Activated effector memory CD4-positive, alpha-beta T cell treated with anti-CD3 and anti-CD28 coated beads, Interleukin-2, amount 50 U/mL, for 16 hours (primary cell): ENCODE measurements around the gene GLB1L.
A peak's percentile ranks its signal among the peaks of the same experiment; 100 is the strongest.

Experiments
- DNase-seq: peaks from one replicate; pipeline ENCODE4 v3.0.0-alpha.2; 2020

GLB1L gene

DNA sequence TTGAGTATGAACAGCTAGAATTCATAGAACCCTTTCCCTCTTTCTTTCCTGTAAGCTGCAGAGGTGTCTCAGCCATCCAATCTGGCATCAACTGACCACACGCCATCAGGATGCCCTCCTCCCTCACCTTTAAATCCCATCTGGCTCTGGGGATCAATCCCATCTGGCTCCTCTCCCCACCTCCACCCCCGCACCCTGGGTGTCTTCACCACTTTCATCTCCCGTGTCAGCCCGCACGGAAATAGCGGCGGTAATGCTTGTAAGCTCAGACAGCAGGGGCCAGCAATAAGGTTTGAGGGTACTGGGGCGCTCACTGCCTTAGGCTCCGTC lies 7.3 kb upstream of the GLB1L start:
- peak; percentile 79 for DNase-seq

DNA sequence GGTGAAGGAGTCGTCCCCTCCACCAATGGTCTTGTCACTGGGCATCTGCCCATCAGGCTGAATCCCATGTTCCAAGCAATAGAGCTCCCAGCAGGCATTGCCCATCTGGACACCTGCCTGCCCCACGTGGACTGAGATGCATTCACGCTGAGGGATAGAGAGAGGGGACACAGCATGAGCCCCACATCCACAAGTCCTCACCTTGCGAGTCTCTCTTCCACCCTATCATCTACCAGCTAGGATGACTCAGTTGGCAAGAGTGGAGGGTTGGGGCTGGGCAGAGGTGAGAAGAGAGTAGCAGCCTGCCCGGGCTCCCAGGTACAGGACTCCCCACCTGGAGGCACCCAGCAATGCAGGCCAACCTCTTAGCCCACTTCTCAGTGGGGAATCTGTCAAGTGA lies 6.8 kb upstream of the GLB1L start:
- DNase-seq = peak; percentile 79

DNA sequence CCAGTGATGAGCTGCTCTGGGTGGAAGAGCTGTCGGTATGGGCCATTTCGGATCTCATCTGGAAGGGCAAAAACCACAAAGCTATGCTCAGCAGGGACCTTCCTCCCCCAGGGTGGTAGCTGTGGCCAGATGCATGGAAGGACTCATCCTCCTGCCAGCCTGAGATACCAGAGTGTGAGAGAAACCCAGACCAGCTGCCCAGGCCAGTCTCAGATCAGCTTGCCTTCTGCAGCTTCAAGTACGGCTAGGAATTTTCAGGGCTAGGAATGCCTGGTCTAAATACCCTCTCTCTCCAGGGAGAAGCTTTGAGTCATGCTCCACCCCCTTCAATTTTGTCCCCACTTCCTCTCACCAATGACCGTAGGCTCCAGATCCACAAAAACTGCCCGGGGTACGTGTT lies 6.4 kb upstream of the GLB1L start:
- no peak for DNase-seq

DNA sequence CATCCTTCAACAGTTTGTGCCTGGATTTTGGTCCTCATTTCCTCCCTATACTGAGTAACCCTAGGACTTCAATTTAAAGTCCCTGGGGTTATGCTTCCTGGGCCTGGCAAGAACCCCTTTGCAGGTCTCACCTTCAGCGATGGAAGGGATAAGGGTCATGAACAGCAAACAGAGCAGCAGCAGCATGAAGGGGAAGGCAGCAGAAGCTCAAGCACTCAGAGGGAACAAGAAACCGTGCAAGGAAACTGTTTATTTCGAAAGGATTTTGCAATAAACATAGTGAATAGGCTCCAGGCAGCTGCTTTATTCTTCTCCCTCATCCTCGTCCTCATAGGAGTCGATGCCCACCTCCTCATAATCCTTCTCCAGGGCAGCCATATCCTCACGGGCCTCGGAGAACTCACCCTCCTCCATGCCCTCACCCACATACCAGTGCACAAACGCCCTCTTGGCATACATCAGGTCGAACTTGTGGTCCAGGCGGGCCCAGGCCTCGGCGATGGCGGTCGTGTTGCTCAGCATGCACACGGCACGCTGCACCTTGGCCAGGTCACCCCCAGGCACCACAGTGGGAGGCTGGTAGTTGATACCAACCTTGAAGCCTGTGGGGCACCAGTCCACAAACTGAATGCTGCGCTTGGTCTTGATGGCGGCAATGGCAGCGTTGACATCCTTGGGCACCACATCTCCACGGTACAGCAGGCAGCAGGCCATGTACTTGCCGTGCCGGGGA lies 5.0 kb upstream of the GLB1L start:
- DNase-seq = no peak

DNA sequence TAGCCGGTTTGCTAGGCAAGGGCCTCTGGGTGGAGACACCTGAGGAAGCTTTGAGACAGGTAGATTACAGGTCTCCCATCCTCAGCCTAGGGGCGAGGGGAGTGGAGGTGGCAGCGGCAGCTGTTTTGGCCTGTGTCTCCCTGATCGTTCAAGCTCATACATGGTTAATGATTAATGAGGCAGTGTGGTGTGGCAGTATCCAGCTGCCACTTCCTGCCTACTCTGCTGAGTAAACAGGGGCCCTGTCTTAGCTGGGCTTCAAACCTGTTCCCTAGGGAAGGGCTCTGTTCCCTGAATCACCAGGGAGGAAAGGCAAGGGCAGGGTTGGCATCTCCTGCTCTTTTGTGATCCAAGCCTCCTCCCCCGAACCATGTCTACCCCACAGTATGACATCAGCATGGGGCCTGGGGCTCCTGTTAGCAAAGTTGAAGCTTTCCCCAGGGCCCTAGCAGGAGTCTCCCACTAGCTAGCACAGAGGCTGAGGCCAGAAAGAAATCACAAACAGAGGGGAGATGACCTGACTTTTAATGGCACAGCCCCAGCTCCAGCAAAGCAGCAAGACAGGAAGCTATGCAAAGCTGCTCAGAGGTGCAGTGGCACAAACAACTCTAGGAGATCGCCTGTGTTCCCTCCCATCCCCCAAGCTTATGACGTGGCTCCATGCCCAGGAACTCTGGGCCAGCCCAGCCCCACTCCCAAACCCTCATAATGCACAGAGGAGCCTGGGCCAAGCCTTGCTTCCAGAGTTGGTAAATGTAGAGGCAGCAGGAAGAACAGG lies 4.1 kb upstream of the GLB1L start:
- DNase-seq = peak; percentile 79

DNA sequence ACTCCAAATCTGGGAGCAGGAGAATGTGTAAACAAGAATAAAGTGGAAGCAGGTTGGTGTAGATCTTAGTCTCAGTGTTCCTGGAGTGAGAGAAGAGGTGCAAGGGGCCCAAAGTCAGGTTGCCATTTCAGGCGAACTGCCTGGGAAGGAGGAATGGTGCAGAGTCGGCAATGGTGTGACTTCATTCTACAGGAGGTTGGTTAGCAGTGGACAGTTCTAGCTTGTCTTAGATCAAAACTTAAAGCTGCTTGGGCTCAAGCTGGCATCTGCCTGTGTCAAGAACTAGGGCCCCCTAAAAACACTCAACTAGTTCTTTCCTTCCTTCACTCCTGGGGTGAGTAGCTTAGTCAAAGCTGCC lies 3.6 kb upstream of the GLB1L start:
- DNase-seq = no peak

DNA sequence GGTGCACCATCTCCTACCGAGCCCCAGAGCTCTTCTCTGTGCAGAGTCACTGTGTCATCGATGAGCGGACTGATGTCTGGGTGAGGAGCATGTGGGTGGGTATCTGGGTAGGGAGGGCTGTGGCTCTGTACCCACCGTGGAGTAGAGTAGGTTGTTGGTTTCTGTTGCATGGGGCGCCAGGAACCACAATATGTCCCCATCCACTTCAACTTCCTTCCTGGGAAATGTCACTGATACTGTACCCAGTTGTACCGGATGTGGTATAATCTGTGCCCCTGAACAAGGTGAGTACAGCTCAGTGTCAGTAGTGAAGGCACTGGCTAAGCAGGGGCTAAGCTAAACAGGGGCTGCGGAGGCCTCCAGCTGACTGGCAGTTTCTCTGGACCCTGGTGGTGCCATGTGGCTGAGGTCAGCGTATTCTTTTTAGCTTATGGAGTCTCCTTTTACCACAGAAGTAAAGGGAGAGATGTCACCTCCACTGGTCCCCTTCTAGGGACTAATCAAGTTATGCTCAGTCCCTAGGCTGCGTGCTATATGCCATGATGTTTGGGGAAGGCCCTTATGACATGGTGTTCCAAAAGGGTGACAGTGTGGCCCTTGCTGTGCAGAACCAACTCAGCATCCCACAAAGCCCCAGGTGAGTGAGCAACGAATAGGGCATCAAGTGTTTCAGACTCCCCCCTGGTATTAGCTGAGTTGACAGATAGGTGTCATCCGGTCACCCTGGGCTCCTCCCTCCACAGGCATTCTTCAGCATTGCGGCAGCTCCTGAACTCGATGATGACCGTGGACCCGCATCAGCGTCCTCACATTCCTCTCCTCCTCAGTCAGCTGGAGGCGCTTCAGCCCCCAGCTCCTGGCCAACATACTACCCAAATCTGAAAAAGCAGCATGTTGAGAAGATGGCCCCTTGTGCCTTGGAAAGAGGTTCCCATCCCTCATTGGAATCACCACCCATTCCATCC lies 2.7 kb upstream of the GLB1L start:
- peak; percentile 86 for DNase-seq

DNA sequence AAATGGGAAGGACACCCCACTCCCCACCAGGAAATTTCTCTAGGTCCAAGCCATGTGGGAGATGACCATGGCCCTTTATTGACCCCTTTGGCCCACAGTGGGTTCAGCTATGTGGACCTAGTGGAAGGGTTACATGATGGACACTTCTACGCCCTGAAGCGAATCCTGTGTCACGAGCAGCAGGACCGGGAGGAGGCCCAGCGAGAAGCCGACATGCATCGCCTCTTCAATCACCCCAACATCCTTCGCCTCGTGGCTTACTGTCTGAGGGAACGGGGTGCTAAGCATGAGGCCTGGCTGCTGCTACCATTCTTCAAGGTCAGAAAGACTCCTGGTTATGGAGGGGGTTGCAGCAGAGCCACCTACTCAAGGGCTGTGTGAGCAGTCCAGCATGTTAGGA lies 1.3 kb upstream of the GLB1L start:
- no peak for DNase-seq

DNA sequence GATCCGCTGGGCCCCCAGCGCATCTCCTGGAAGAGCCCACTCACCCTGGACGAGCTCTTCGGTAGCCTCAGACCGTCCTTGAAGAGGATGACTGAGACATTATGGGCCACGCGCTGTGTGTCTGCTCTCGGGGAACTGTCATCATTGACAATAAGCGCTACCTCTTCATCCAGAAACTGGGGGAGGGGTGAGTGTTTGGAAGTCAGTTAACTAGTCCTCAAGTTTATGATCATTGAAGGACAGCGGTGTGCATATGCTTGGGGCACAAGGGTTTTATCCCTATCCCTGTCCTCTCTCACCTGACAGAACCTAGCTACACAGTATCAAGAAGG lies 621 bp upstream of the GLB1L start:
- no peak for DNase-seq

DNA sequence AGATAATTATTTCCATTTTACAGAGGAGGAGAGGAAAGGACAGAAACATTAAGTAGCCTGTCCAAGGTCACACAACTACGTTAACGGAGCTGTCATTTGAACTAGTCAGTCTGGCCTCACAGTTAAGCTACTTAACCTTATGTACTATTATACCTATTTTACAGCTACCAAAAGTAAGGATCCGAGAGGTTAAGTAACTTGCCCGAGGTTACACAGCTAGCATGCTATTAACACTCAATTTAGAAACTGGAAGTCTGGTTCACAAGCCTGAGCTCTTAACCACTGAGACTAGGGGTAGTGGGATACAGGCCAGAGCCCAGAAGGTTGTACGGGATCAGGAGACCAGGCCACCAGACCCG lies 476 bp downstream of the GLB1L start:
- DNase-seq = no peak

DNA sequence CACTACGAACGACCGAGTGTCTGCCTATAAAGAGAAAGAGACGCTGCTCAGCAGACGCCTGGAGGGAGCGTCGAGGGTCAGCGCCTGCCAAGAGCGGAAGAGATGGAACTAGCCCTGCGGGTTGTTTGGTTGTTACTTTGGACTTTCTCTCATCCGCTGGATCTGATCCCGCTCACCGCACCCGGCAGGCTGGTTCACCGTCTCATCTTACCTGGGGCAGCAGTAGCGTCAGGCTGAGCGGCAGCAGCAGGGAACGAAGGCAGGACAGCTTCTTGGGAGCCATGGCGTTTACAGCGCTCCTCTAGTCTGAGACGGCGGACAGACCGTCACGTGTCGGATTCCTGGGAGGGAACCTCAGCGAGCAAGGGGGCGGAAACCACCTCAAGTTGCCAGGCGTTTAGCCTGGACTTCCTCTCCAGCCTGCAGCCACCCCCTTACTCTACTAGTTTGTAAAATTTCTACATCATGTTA lies 1.9 kb downstream of the GLB1L start:
- DNase-seq = no peak

DNA sequence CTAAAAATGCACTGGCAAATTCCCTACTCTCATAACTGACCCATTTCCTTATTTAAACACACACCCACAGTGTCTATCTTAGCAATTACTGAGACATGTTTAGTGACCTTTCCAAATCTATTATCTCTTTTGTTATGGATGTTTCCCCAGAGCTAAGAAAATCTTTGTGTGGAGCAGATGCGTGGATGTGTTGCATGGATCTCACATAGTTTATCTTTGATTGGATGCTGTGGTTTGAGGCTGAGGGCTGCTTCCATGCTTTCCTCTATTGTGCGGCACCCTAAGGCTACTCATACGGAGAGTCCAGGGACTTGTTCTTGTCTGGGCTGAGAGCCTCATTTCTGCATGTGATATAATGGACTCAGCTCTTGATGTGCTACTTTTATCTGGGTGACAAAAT lies 10.9 kb downstream of the GLB1L start:
- no peak for DNase-seq

DNA sequence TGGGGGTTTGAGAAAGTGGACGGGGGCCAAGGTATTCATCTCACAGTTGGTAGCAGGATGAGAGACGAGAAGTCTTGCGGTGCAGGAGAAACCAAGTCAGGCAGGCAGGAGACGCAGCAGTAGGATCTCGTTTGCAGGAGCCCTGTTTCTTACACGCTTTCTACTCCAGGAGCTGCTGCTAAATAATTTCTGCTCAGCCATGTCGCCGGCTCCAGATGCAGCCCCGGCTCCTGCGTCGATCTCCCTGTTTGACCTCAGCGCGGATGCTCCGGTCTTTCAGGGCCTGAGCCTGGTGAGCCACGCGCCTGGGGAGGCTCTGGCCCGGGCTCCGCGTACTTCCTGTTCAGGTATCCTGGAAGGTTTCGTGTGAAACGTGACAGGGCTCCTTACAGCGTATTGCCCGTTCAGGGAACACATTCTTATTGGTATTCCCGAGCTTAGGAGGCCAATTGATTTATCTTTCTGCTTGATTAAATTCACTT lies 15.1 kb downstream of the GLB1L start:
- DNase-seq = peak; percentile 82

DNA sequence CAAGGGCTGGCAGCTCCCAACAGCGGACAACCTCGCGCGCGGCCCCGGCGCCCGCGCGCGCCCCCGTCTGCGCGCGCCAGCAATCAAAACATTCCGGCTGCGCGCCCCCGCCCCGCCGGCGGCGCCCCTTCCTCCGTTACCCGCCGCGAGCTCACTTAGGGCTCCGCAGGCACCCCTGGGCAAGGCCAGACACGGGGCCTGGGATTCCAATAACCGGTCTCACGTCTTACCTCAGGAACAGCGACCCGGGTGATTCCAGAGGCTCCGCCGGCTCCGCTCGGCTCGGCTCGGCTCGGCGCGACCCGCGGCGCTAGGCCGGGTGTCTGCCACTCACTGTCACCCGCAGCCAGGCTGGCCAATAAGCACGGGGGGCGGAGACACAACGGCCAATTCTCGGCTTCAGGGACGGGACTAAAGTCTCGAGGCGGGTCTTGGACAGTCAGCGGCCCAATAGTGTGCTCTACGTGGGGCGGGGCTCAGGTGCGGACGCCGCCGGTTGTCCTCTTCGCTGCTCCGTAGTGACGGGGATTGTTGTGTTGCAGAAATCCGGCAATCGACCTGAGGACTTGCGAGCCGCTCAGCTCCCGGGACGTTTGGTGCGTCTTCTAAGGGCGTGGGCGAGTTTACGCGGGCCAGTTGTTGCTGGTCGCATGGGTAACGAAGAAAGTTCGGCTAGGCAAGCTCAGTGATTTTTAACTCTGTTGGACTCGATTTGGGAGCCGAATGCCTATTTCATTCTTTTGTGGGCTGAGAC lies 15.8 kb downstream of the GLB1L start, which contains the start of the genes ANKZF1 and ATG9A:
ANKZF1 (plus strand) TSS at position 502 of the 754 bp plus-strand sequence. CDS start 452 bp downstream, outside the sequence.
ATG9A (minus strand) TSS at position 332 of the 754 bp plus-strand sequence. CDS start 1,612 bp downstream, outside the sequence.
- DNase-seq = peak; percentile 100

DNA sequence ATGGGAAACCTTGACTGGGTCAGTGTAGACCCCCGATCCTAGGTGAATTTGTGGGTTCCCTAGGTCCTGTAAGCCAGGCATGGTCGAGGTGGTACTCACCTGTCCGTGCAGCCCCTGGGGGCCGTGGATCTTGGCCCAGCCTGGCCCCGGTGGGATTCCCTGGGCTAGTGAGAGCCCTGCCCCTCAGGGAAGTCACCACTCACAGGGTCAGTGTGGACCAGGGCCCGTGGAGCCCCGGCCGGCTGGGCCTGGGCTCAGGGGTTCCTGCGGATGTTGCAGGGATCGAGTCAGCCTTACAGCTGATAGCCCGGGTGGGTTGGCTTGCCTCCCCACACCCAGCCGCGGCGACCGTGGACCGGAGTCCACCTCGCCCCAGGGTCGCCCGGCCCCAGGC lies 16.3 kb downstream of the GLB1L start:
- DNase-seq = no peak

DNA sequence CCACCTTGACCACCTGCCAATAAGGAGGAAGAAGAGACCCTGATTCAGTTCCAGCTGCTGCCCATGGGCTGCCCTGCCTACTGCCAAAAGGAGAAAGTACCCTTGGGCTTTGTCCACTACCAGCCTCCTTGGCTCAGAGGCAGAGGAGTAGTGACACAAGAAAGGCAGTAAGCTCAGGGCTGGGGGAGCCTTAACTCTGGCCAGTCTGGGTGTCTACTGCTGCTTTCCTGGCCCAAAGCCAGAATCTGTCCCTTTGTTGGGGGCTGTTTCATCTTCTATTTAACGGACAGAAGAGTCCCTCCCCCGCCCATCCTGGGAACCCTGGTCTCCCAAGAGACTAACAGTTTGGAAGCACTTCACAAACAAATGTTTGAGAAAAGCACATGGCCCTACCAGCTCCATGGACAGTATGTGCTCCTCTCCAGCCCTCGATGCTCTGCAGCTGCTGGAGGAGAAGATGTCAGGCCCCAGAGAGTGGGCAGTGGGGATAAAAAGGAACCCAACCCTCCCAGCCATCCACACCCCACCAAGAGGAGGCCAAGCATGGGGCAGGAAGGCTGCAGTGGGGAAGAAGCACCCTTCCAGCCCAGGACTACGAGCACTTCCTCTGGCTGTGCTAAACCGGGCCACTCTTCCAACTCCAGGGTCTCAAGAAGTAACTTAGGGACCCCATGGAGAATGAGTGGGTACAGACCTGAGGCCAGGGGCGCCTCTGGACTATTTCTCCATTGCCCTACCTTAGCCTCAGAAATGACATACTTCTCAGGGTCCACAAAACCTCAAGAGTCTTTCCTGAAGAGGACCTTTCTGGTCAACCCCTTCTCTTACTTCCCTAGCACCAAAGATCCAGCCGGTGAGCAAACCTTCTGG lies 17.0 kb downstream of the GLB1L start:
- no peak for DNase-seq

DNA sequence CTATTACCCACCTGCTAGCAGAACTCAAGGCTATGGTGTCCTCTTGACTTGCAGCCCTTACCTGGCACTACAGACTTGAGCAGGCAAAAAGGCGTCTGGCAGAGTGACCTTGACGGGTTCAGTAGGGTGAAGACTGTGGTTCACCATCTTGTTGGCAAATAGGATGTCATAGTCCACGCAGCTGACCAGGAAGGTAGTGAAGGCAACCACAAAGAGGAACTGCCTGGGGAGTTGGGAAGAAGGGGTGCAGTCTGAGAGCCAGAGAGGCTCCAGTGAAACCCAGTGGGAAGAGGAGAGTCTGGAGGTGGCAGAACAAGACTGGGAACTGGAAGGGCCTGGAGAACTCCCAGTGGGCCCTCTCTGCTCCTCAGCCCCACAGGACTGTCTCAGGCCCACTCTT lies 19.9 kb downstream of the GLB1L start:
- DNase-seq = no peak

DNA sequence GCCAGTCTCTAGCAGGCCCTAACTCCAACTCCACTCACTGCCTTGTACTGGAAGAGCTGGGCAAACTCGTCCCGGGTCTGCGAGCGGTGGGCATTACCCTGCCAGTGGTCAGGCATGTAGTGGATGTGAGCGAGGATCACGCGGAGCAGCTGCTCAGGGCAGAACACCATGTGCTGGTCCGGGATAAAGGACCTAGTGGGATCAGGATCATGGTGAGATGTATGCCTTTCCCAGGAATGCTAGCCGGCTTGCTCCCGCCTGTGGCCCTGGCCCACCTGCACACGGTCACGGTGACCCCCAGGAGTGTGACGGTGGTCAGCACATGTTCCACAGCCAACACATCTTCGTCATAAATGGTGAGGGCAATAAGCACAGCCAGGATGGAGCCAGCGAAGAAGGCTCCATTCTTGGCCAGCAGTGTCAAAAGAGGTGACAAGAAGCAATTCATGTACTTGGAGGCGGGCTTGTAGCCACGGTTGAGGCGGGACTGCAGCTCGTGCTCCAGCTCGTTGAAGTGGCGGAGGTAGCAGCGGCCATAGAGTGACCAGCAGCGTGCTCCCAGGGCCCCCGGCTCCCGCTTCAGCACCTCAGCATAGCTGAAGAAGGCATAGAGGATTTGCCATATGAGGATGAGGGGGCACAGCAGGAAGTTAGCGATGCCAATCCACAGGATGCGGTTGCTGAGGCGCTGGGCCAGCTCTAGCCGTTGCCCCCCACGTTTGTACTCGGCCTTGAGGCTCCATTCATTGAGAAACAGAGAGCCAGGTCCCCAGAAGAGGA lies 21.2 kb downstream of the GLB1L start:
- DNase-seq = no peak

DNA sequence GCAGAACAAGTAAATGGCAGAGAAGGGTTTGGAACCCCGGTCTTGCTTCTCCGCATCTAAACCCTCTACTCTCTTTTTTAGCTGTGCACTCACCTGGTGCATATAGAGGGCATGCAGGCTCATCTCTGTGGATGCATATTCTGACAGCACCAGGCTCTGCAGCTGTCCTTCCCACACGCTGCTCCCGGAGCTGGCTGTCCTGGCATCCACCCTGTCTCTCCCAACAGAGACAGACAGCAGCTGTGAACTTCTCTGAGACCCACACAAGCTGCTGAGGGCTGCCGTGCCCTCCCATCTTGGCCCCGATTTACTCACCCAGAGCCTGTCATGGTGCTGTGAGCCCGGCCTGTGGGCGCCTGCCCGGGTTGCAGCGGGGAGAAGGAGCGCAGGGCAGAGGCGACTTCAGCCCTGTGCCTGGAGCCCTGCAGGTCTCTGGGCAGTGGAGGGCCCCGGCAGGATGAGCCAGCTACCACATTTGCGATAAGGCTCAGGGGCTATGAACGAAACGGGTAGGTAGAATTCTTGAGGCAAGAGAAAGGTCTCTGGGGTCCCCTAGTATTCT lies 23.2 kb downstream of the GLB1L start:
- no peak for DNase-seq
